ENCODE results near the gene RNASET2.
"Not testable (repeated sequence)": the region's sequence is repeated elsewhere in the genome, so short reads cannot be mapped to it uniquely, and the experiment has no call there.

RNASET2 gene

DNA sequence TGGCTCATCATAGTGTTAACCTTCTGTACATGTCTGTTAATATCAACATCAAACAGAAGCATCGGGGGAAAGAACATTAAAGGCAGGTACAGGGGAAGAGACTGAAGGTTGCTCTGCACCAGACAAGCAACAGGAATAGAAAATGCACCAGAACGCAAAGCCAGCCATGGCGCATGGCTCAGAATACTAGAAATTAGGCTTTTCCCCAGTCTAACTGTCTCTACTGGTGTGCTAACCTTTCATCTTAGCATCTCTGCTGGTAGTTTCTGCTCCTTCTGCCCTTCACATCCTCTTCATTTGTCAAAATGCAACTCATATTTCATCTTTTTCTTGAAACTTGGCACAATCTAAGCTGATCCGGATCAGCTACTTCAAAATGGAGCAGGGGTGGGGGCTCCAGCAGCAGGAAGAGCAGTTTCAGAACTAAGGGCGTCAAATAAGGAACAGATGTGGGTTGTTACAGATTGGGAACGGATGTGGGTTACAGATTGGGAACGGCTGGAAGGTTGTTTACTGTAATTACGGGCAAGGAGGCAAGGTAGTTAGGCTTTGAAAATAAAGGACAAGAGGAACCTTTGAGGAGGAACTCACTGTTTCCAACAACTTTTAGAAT lies 13.1 kb upstream of the RNASET2 start:
- DNase-seq = no peak

DNA sequence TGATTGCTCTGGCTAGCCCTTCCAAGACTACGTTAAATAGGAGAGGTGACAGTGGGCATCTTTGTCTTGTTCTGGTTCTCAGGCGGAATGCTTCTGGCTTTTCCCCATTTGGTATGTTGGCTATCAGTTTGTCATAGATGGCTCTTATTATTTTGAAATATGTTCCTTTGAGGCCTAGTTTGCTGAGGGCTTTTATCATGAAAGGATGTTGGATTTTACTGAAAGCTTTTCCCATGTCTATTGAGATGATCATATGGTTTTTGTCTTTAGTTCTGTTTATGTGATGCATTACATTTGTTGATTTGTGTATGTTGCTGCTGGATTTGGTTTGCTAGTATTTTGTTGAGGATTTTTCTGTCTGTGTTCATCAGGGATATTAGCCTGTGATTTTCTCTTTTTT lies 9.9 kb upstream of the RNASET2 start:
- DNase-seq = no peak

DNA sequence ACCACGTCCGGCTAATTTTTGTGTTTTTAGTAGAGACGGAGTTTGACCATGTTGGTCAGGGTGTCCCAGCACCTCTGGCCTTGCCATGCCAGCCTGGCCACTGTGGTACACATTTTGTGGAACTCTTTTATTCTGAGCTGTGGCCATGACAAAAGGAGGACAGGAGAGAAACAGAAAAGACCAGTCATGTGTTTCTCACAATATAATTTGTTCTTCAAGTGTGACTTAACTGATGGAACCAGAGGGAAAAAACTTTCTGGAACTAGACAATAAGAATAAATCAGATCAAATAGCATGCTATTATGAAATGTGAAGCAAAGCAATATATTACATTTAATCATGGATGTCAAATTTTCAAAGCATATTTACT lies 4.2 kb upstream of the RNASET2 start:
- no peak for DNase-seq

DNA sequence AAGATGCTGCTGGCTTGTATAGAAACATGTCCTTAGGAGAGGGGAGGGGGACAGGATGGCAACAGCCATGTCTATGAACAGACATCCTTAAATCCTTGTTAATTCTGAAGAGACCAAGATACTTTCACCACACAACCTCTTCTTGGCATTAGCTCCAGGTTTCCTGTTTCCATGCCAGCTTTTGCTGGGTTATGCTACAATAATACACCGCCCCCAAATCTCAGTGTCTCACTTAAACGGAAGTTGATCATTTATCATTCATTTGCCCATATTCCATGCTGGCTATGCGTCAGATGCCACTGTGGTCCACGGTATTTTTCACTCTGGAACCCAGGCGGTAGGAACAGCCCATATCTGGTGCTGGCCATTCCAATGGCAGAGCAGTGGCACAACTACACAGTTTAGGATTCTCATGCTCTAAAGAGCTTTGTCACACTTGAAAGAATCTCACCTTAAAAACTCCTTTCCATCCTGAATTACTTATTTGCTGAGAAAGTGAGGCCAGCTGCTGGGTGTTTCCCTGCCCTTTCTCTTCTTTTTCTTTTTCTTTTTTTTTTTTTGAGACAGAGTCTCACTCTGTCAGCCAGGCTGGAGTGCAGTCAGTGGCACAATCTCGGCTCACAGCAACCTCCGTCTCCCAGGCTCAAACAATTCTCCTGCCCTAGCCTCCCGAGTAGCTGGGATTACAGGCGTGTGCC lies 3.7 kb upstream of the RNASET2 start:
- DNase-seq = no peak

GRCh38 chr6:166958926-166959861 lies 2.8 kb upstream of the RNASET2 start:
- DNase-seq = peak; percentile 25

DNA sequence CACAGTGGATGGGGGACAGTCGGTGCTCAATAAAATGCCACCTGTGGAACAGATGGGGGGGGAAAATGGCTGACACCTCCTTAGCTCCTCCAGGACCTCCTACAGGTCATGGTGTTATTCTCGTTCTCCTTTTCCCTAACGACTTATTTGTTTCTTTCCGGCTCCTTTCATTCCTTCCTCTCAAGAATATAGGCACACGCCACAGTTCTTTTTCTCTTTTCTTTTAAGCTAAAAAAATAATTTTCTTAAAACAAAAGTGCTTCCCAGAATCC lies 1.4 kb upstream of the RNASET2 start:
- DNase-seq = no peak

DNA sequence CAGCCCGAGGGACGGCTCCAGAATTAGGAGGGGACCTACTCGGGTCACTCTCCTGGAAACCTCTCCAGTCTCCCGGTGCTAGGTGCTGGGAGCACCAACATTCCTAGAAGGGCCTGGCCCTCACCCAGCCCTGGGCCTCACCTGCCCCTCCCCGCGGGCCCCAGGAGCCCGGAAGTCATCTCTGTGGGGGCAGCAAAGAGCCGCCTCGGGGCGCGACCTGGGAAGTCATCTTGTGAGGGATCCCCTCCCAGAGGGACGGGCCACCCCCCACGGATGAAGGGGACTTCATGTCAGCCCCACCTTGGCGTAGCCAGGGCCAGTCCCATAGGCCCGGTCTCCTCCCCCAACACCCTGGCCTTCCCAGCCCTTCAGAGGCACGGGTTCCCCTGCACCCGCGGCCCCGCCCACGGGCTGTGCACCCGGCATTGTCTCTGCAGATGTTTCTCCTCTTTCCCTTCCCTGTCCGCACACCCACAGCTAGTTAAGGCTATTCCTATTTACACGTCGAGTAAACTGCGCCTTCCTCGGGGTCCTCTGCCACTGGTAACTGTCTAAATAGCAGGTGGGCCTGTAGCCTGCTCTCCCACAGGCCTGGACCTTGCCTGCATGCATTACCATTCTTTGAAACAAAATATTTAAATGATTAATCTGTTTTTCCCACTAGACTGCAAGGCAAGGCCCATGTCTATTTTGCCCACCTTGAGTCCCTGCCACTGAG lies 896 bp upstream of the RNASET2 start:
- no peak for DNase-seq

DNA sequence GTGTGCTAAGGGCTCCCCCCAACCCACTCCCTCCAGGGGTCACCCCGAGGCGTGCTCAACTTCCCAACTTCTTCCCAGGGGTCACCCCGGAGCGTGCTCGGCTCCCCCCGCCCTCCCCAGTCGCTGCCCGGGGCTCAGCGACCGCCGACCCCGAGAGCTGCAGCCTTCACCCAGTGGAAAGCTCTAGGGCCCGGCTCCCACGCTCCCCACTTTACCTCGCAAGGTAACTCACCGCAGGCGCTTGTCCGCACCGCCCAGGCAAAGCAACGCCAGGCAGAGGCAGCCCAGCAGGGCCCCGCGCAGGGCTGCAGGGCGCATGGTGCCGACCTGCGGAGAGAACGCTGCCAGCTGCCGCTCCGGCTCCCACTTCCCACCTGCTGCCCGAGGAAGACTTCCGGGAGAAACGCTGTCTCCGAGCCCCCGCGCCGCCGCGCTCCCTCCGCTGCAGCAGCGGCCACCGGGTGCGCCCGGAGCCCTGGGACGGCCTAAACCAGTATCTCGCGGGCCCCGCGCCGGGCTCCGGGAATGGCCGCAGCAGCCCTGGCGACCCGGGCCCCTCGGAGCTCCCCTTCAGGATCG lies 396 bp downstream of the RNASET2 start:
- DNase-seq = no peak

DNA sequence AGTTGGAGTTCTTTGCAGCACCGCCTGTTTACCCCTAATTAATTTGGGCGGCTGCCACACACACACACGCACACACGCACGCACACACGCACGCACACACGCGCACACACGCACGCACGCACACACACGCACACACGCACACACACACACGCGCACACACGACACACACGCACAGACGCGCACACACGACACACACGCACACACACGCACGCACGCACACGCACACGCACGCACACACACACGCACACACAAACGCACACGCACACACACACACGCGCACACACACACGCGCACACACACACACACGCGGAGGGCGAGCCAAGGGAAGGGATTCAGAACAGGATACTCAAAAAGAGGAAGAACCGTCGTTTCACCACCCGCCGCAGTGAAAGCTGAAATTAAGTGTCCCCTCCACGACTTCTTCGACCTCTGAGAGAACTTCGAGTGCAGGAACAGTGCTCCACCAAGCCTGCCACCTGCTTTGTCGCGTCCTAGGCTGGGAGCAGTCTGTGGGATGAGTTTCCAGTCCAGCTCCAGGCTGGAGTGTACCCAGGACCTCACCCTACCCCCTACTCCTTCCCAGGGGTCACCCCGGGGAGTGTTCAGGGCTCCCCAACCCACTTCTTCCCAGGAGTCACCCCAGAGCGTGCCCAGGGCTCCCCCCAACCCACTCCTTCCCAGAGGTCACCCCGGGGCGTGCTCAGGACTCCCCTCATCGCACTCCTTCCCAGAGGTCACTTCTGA lies 1.1 kb downstream of the RNASET2 start:
- peak; percentile 8 for DNase-seq

- no peak for DNase-seq
Observed at GRCh38 chr6:166954118-166954713, 2.1 kb downstream of the RNASET2 start.

DNA sequence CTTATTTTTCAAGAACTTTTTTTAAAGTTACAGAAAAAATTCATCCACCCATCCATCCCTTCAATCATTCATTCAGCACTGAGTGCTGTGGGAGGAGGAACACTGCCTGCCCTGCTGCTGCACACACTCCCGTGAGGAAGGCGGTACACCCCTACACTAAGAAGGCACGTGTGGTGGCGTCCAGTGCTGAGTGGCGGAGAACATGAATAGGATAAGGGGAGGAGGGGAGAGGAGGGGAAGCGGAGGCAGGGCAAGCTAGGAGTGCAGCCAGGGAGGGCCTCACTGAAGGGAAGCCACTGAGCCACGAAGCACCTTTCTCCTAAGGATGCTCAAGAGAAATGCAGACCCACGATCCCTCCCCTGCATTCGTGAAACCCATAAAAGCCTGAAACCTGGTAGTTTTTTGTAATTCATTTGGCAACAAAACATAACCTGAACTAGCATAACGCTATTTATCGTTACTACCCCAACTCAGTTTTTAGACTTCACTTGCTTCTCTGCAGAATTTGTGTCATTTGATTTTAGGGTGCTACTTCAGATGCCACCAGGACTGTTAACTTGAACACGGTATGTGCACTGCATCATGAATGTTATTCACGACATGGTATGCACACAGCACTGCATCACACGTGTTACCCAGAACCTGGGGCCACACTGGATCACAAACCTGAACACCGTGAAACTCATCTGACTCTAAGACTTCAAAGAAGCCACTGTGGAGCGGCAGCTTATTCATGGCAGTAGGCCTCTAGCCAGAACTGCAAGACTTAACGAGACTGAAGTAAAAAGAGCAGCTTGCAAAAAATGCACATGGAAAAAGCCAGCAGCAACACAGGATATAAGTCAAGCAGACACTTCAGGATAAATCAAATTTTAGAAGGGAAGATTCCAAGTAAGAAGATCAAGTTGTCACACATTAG lies 3.5 kb downstream of the RNASET2 start:
- no peak for DNase-seq

GRCh38 chr6:166952121-166952520 lies 4.2 kb downstream of the RNASET2 start:
- DNase-seq = peak; percentile 10

GRCh38 chr6:166951670-166952060 lies 4.7 kb downstream of the RNASET2 start:
- no peak for DNase-seq

- peak; percentile 52 for DNase-seq
Observed at GRCh38 chr6:166950892-166951669, 5.3 kb downstream of the RNASET2 start.

DNA sequence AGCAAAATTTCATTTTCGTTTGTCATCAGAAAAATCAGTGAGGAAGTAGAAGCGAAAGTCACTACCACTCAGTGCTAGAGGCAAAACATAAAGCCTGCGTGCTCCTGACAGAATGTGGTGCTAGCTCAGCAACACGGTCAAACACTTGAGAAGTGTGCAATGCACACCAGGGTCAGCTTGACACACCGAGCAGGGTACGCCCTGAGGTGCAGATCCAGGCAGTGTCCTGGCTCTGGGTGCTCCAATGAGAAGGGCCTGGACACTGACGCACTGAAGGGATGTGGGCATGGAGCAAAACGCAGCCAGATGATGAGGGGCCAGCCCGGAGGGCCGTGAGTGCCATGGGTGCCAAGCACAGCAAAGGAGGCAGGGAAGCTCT lies 5.9 kb downstream of the RNASET2 start:
- DNase-seq = no peak

DNA sequence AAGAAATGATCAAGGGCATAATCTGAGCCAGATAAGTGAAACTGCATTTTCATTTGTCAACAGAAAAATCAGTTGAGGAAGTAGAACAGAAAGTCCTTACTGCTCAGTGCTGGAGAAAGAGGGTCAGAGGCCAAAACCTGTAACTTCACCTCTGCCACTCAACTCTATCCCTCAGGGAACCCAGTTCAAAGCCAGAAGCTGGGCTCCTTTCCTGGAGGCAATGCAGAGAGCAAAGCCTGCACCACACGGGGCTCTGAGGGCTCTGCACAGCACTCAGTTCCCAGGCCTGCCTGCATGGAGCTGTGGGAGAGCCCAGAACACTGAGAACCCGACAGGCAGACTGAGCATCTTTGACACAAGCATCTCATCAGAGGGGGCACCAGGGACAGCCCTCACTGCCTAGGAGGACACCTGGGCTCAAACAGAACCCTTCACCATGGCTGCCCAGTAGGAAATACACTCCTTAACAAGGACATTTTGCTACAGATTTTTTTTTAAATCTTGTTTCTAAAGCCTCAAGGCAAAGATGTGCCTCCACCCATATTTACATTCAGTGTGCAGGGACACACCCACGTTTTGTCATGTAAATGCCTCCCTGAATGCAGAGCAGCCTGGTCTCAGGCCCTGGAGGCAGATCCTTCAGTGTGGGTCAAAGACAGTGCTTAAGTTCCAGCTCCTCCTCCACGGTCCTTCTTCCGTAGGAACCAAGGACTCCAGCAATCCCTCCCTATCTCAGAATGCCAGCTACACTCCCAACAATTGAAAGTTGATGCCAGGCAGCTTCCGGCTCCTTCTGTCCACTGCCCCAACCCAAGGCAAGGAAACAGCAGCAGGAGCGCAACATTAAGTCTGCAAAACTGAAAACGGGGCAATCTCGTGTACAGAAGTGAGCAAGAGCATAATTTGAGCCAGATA lies 6.6 kb downstream of the RNASET2 start:
- no peak for DNase-seq

DNA sequence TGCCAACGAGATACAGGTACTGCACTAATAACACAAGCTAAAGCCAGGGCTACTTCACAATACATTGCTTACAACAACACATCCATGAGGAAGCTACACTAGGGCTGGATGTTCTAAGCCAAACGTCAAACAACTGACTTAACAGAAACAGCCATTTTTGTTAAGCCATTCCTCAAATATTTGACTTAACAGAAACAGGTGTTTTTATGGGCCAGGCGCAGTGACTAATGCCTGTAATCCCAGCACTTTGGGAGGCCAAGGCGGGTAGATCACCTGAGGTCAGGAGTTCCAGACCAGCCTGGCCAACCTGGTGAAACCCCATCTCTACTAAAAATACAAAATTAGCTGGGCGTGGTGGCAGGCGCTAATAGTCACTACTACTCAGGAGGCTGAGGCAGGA lies 7.6 kb downstream of the RNASET2 start:
- not testable (repeated sequence) for DNase-seq

DNA sequence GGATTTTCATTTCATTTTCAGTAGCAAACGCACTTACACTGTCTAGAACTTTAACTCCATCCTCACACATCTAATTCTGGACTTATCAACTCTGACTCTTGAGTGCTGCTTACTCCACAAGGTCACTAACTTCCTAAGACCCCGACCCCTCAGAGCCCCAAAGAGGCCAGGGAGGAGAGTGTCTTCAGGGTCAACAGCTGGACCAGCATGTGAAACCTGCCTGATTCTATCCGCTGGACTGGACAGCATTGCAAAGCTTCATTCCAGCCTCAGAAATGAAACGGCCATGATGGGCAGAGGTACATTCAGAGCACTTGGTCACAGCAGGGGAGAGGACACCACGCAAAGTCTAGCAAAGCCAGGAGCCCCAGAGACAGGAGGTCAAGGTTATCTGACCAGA lies 9.1 kb downstream of the RNASET2 start:
- no peak for DNase-seq

DNA sequence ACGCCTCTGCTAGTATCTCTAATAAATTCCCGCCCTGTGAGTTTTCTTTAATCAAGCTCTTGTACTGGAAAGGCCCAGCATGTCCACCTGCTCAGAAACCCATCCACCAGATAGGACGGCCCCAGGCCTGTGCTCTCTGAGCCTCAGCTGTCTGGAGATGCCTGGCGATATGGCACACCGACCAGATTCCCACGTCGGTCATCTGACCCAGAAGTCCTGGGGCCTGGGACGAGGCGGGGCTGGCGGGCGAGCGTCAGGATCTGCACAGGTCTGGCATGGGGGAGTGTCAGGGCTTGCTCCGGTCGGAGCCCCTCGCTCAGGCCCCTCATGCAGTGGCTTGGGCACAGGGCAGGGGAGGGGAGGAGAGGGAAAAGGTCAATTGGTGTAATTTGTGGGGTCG lies 10.2 kb downstream of the RNASET2 start:
- no peak for DNase-seq

Measured in midbrain (tissue), 1 donor.